Osteoblast (primary cell): ENCODE measurements around the gene SLC15A3. TPM values are rescaled to one million over a fixed set of nuclear protein-coding genes. Genes with fewer than 3 reads are reported as not detected.
"Not testable (repeated sequence)": the region's sequence is repeated elsewhere in the genome, so short reads cannot be mapped to it uniquely, and the experiment has no call there.

Source experiments
- DNase-seq: peaks from one replicate; pipeline ENCODE4 v3.0.0; 2011; ENCODE audit warnings: low spot score, mixed read lengths; ENCODE audit not compliant: insufficient read length; ENCODE audit errors: missing footprints
- H2AFZ ChIP-seq: 2 replicates; pipeline ENCODE4 v1.6.0; 2011; ENCODE audit warnings: mild to moderate bottlenecking, low read length
- H3K27ac ChIP-seq: 2 replicates; pipeline ENCODE4 v1.5.1; 2011; ENCODE audit warnings: mild to moderate bottlenecking, low read depth, low read length, moderate library complexity
- H3K27me3 ChIP-seq: 2 replicates; pipeline ENCODE4 v1.6.0; 2012; ENCODE audit warnings: mild to moderate bottlenecking, control low read depth, inconsistent platforms, low read length, moderate library complexity; ENCODE audit not compliant: insufficient read depth
- H3K36me3 ChIP-seq: 2 replicates; pipeline ENCODE4 v1.5.1; 2011; ENCODE audit warnings: mild to moderate bottlenecking, low read length, control low read depth, moderate library complexity; ENCODE audit not compliant: insufficient read depth
- H3K4me1 ChIP-seq: 2 replicates; pipeline ENCODE4 v1.5.1; 2011; ENCODE audit warnings: mild to moderate bottlenecking, low read length, control low read depth, moderate library complexity; ENCODE audit not compliant: insufficient read depth
- H3K4me2 ChIP-seq: 2 replicates; pipeline ENCODE4 v1.6.0; 2011; ENCODE audit warnings: mild to moderate bottlenecking, low read length; ENCODE audit not compliant: insufficient read depth
- H3K4me3 ChIP-seq: fragments of 200-600 bp; sonication (generic); 3 replicates; pipeline ENCODE4 v1.5.1; 2012; ENCODE audit warnings: mild to moderate bottlenecking, low read length, inconsistent platforms; ENCODE audit not compliant: insufficient read depth
- H3K79me2 ChIP-seq: 2 replicates; pipeline ENCODE4 v1.6.0; 2012; ENCODE audit warnings: mild to moderate bottlenecking, low read length, control low read depth, inconsistent platforms; ENCODE audit not compliant: insufficient read depth
- H3K9me3 ChIP-seq: 2 replicates; pipeline ENCODE4 v1.5.1; 2011; ENCODE audit warnings: low read depth, low read length, control low read depth
- H4K20me1 ChIP-seq: 2 replicates; pipeline ENCODE4 v1.6.0; 2012; ENCODE audit warnings: mild to moderate bottlenecking, low read length, control low read depth; ENCODE audit not compliant: insufficient read depth
- CTCF ChIP-seq: IDR thresholded peaks from 2 replicates; pipeline ENCODE4 v1.5.1; 2011; ENCODE audit warnings: mild to moderate bottlenecking, low read depth, low read length, moderate library complexity; ENCODE audit errors: extremely low read depth
- total RNA-seq: library from RNA; depleted of rRNA; stranded (reverse); fragments of >200 nt; gene quantifications from 2 replicates; pipeline ENCODE4 v1.2.3, GENCODE V29; 2012

SLC15A3 gene
- total RNA-seq, 1 donor: 10.9 TPM

- no peak overlapping the region for H3K4me3 ChIP-seq
- no peaks in the 10 kb centered on the region for H3K36me3 ChIP-seq
Observed at GRCh38 chr11:60977836-60978235, 25.9 kb upstream of the SLC15A3 start.

GRCh38 chr11:60977224-60977623 is 25.2 kb upstream of the SLC15A3 start:
- peaks cover 8% of the 10 kb centered on the region for H3K27me3 ChIP-seq
- H3K4me1 ChIP-seq: no peaks in the 10 kb centered on the region
- H3K36me3 ChIP-seq: no peaks in the 10 kb centered on the region
- H4K20me1 ChIP-seq: no peaks in the 10 kb centered on the region
- TF ChIP-seq CTCF: no peak
- H3K9me3 ChIP-seq: no peaks in the 10 kb centered on the region
- no peak for DNase-seq
- H3K4me2 ChIP-seq: no peak overlapping the region
- no peak overlapping the region for H2AFZ ChIP-seq
- H3K4me3 ChIP-seq: no peak overlapping the region
- no peak overlapping the region for H3K27ac ChIP-seq
- no peaks in the 10 kb centered on the region for H3K79me2 ChIP-seq

More at GRCh38 chr11:60977836-60978235, 25.9 kb upstream of the SLC15A3 start:
- no peak for DNase-seq
- no peaks in the 10 kb centered on the region for H3K4me1 ChIP-seq
- peaks cover 8% of the 10 kb centered on the region for H3K27me3 ChIP-seq
- TF ChIP-seq CTCF: no peak
- no peaks in the 10 kb centered on the region for H3K79me2 ChIP-seq
- H2AFZ ChIP-seq: no peak overlapping the region
- no peaks in the 10 kb centered on the region for H4K20me1 ChIP-seq
- H3K4me2 ChIP-seq: no peak overlapping the region
- H3K9me3 ChIP-seq: no peaks in the 10 kb centered on the region
- no peak overlapping the region for H3K27ac ChIP-seq

GRCh38 chr11:60974726-60975125 is 22.8 kb upstream of the SLC15A3 start:
- H3K4me1 ChIP-seq: no peaks in the 10 kb centered on the region
- H3K4me2 ChIP-seq: no peak overlapping the region
- H3K9me3 ChIP-seq: no peaks in the 10 kb centered on the region
- H3K27ac ChIP-seq: no peak overlapping the region
- peaks cover 8% of the 10 kb centered on the region for H3K27me3 ChIP-seq
- no peaks in the 10 kb centered on the region for H3K79me2 ChIP-seq
- H3K36me3 ChIP-seq: no peaks in the 10 kb centered on the region
- TF ChIP-seq CTCF: no peak
- no peaks in the 10 kb centered on the region for H4K20me1 ChIP-seq
- no peak for DNase-seq
- no peak overlapping the region for H2AFZ ChIP-seq
- H3K4me3 ChIP-seq: no peak overlapping the region

- H3K4me3 ChIP-seq, H2AFZ ChIP-seq, DNase-seq, H3K79me2 ChIP-seq, H3K4me2 ChIP-seq, H3K4me1 ChIP-seq, H3K36me3 ChIP-seq, H3K27ac ChIP-seq, H3K9me3 ChIP-seq, H3K27me3 ChIP-seq, H4K20me1 ChIP-seq: not testable (repeated sequence)
Observed at GRCh38 chr11:60974316-60974715, 22.3 kb upstream of the SLC15A3 start.
